ENCODE data around the gene NR3C2.
A peak's percentile ranks its signal among the peaks of the same experiment; 100 is the strongest.

The NR3C2 gene

GRCh38 chr4:148079961-148080360 lies 362.3 kb downstream of the NR3C2 start:
- DNase-seq = peak in 2 of 58 donors; percentile 9 to 14

- DNase-seq = no peak
Measured at GRCh38 chr4:148078061-148078460, 364.2 kb downstream of the NR3C2 start.

GRCh38 chr4:148077581-148077980 lies 364.6 kb downstream of the NR3C2 start:
- DNase-seq = no peak

GRCh38 chr4:148076964-148077363 lies 365.2 kb downstream of the NR3C2 start:
- no peak for DNase-seq

GRCh38 chr4:148075438-148075837 lies 366.8 kb downstream of the NR3C2 start:
- no peak for DNase-seq

GRCh38 chr4:148074462-148074861 lies 367.8 kb downstream of the NR3C2 start:
- DNase-seq = no peak

- DNase-seq = no peak
Measured at GRCh38 chr4:148073349-148073748, 368.9 kb downstream of the NR3C2 start.

- no peak for DNase-seq
Measured at GRCh38 chr4:148072789-148073188, 369.4 kb downstream of the NR3C2 start.

- DNase-seq = no peak
Measured at GRCh38 chr4:148071009-148071408, 371.2 kb downstream of the NR3C2 start.

GRCh38 chr4:148069895-148070178 lies 372.4 kb downstream of the NR3C2 start:
- no peak for DNase-seq

GRCh38 chr4:148069086-148069894 lies 372.9 kb downstream of the NR3C2 start:
- no peak for DNase-seq

GRCh38 chr4:148068065-148068911 lies 373.9 kb downstream of the NR3C2 start:
- no peak for DNase-seq

- no peak for DNase-seq
Measured at GRCh38 chr4:148067301-148067916, 374.8 kb downstream of the NR3C2 start.

- peak in 31 of 58 donors; percentile 7 to 82 (median 39) for DNase-seq
Measured at GRCh38 chr4:148065075-148065474, 377.1 kb downstream of the NR3C2 start.

GRCh38 chr4:148064451-148064850 lies 377.8 kb downstream of the NR3C2 start:
- DNase-seq = no peak

- DNase-seq = no peak
Measured at GRCh38 chr4:148062301-148062950, 379.8 kb downstream of the NR3C2 start.

GRCh38 chr4:148061795-148062194 lies 380.4 kb downstream of the NR3C2 start:
- DNase-seq = no peak

- no peak for DNase-seq
Measured at GRCh38 chr4:148061141-148061481, 381.1 kb downstream of the NR3C2 start.

- no peak for DNase-seq
Measured at GRCh38 chr4:148060264-148061140, 381.7 kb downstream of the NR3C2 start.

GRCh38 chr4:148059617-148060180 lies 382.5 kb downstream of the NR3C2 start:
- no peak for DNase-seq

Measured in anterior cingulate cortex (tissue), 58 donors.